Measurements from ENCODE around the gene CHRNA3.
A peak's percentile ranks its signal among the peaks of the same experiment; 100 is the strongest.

Gene CHRNA3

GRCh38 chr15:78597583-78597982 lies 23.2 kb downstream of the CHRNA3 start:
- Histone ChIP-seq H3K36me3 (ENCODE audit: control insufficient read depth in 2 of 2, insufficient read depth in 2 of 2, low read length in 2 of 2) (peaks cover 3 to 12% of the 10 kb centered on the region in 2 donors), H3K27me3 (ENCODE audit: control insufficient read depth in 1 of 2, insufficient read depth in 2 of 2, low read length in 2 of 2) (no peaks in the 10 kb centered on the region), H3K27ac (ENCODE audit: low read length) (no peak overlapping the region), H3K4me3 (ENCODE audit: low read length in 2 of 2) (no peak overlapping the region), H3K4me1 (ENCODE audit: control insufficient read depth, insufficient read depth, low read length) (no peaks in the 10 kb centered on the region), H3K9me3 (ENCODE audit: control insufficient read depth in 2 of 2, low read length in 2 of 2) (no peaks in the 10 kb centered on the region), H3K9ac (ENCODE audit: low read length in 2 of 2) (no peak overlapping the region)

- H3K9me3 ChIP-seq (ENCODE audit: control insufficient read depth in 2 of 2, low read length in 2 of 2) = no peaks in the 10 kb centered on the region
- no peaks in the 10 kb centered on the region for H3K4me1 ChIP-seq (ENCODE audit: control insufficient read depth, insufficient read depth, low read length)
- no peak overlapping the region for H3K9ac ChIP-seq (ENCODE audit: low read length in 2 of 2)
- H3K4me3 ChIP-seq (ENCODE audit: low read length in 2 of 2) = no peak overlapping the region
- no peaks in the 10 kb centered on the region for H3K27me3 ChIP-seq (ENCODE audit: control insufficient read depth in 1 of 2, insufficient read depth in 2 of 2, low read length in 2 of 2)
- no peaks in the 10 kb centered on the region for H3K36me3 ChIP-seq (ENCODE audit: control insufficient read depth in 2 of 2, insufficient read depth in 2 of 2, low read length in 2 of 2)
- no peak overlapping the region for H3K27ac ChIP-seq (ENCODE audit: low read length)
Observed at GRCh38 chr15:78574944-78575343, 45.9 kb downstream of the CHRNA3 start.

GRCh38 chr15:78573416-78573815 lies 47.4 kb downstream of the CHRNA3 start:
- Histone ChIP-seq H3K36me3 (ENCODE audit: control insufficient read depth in 2 of 2, insufficient read depth in 2 of 2, low read length in 2 of 2) (no peaks in the 10 kb centered on the region), H3K27me3 (ENCODE audit: control insufficient read depth in 1 of 2, insufficient read depth in 2 of 2, low read length in 2 of 2) (no peaks in the 10 kb centered on the region), H3K27ac (ENCODE audit: low read length) (no peak overlapping the region), H3K9ac (ENCODE audit: low read length in 2 of 2) (no peak overlapping the region), H3K4me1 (ENCODE audit: control insufficient read depth, insufficient read depth, low read length) (no peaks in the 10 kb centered on the region), H3K4me3 (ENCODE audit: low read length in 2 of 2) (no peak overlapping the region), H3K9me3 (ENCODE audit: control insufficient read depth in 2 of 2, low read length in 2 of 2) (no peaks in the 10 kb centered on the region)

GRCh38 chr15:78571382-78571781 lies 49.4 kb downstream of the CHRNA3 start:
- Histone ChIP-seq H3K4me3 (ENCODE audit: low read length in 2 of 2) (no peak overlapping the region), H3K4me1 (ENCODE audit: control insufficient read depth, insufficient read depth, low read length) (no peaks in the 10 kb centered on the region), H3K36me3 (ENCODE audit: control insufficient read depth in 2 of 2, insufficient read depth in 2 of 2, low read length in 2 of 2) (no peaks in the 10 kb centered on the region), H3K27me3 (ENCODE audit: control insufficient read depth in 1 of 2, insufficient read depth in 2 of 2, low read length in 2 of 2) (no peaks in the 10 kb centered on the region), H3K9ac (ENCODE audit: low read length in 2 of 2) (no peak overlapping the region), H3K27ac (ENCODE audit: low read length) (no peak overlapping the region), H3K9me3 (ENCODE audit: control insufficient read depth in 2 of 2, low read length in 2 of 2) (no peaks in the 10 kb centered on the region)

- no peaks in the 10 kb centered on the region for H3K27me3 ChIP-seq (ENCODE audit: control insufficient read depth in 1 of 2, insufficient read depth in 2 of 2, low read length in 2 of 2)
- H3K4me3 ChIP-seq (ENCODE audit: low read length in 2 of 2) = no peak overlapping the region
- H3K9me3 ChIP-seq (ENCODE audit: control insufficient read depth in 2 of 2, low read length in 2 of 2) = no peaks in the 10 kb centered on the region
- no peak overlapping the region for H3K9ac ChIP-seq (ENCODE audit: low read length in 2 of 2)
- H3K4me1 ChIP-seq (ENCODE audit: control insufficient read depth, insufficient read depth, low read length) = peaks cover 5% of the 10 kb centered on the region
- no peaks in the 10 kb centered on the region for H3K36me3 ChIP-seq (ENCODE audit: control insufficient read depth in 2 of 2, insufficient read depth in 2 of 2, low read length in 2 of 2)
- H3K27ac ChIP-seq (ENCODE audit: low read length) = no peak overlapping the region
Observed at GRCh38 chr15:78570710-78571109, 50.1 kb downstream of the CHRNA3 start.

- Histone ChIP-seq H3K27me3 (ENCODE audit: control insufficient read depth in 1 of 2, insufficient read depth in 2 of 2, low read length in 2 of 2) (no peaks in the 10 kb centered on the region), H3K4me1 (ENCODE audit: control insufficient read depth, insufficient read depth, low read length) (peaks cover 9% of the 10 kb centered on the region), H3K27ac (ENCODE audit: low read length) (no peak overlapping the region), H3K4me3 (ENCODE audit: low read length in 2 of 2) (no peak overlapping the region), H3K9ac (ENCODE audit: low read length in 2 of 2) (no peak overlapping the region), H3K36me3 (ENCODE audit: control insufficient read depth in 2 of 2, insufficient read depth in 2 of 2, low read length in 2 of 2) (no peaks in the 10 kb centered on the region), H3K9me3 (ENCODE audit: control insufficient read depth in 2 of 2, low read length in 2 of 2) (no peaks in the 10 kb centered on the region)
Observed at GRCh38 chr15:78567531-78567930, 53.3 kb downstream of the CHRNA3 start.

- H3K9ac ChIP-seq (ENCODE audit: low read length in 2 of 2) = peak overlapping the region; percentile 51 to 59
- no peaks in the 10 kb centered on the region for H3K36me3 ChIP-seq (ENCODE audit: control insufficient read depth in 2 of 2, insufficient read depth in 2 of 2, low read length in 2 of 2)
- H3K9me3 ChIP-seq (ENCODE audit: control insufficient read depth in 2 of 2, low read length in 2 of 2) = no peaks in the 10 kb centered on the region
- peaks cover 9% of the 10 kb centered on the region for H3K4me1 ChIP-seq (ENCODE audit: control insufficient read depth, insufficient read depth, low read length)
- no peaks in the 10 kb centered on the region for H3K27me3 ChIP-seq (ENCODE audit: control insufficient read depth in 1 of 2, insufficient read depth in 2 of 2, low read length in 2 of 2)
- no peak overlapping the region for H3K27ac ChIP-seq (ENCODE audit: low read length)
- peak overlapping the region; percentile 63 to 77 for H3K4me3 ChIP-seq (ENCODE audit: low read length in 2 of 2)
Observed at GRCh38 chr15:78565951-78566774, 54.6 kb downstream of the CHRNA3 start.

GRCh38 chr15:78565097-78565950 lies 55.5 kb downstream of the CHRNA3 start, which contains the start of gene CHRNA5:
TSS of gene CHRNA5 (plus strand) at chr15:78565520. CDS start at chr15:78565720, 200 bp downstream.
- Histone ChIP-seq H3K36me3 (ENCODE audit: control insufficient read depth in 2 of 2, insufficient read depth in 2 of 2, low read length in 2 of 2) (no peaks in the 10 kb centered on the region), H3K27ac (ENCODE audit: low read length) (no peak within 1 kb of the TSS), H3K4me1 (ENCODE audit: control insufficient read depth, insufficient read depth, low read length) (peaks cover 9% of the 10 kb centered on the region), H3K4me3 (ENCODE audit: low read length in 2 of 2) (peak within 1 kb of the TSS; percentile 63 to 77), H3K9me3 (ENCODE audit: control insufficient read depth in 2 of 2, low read length in 2 of 2) (no peaks in the 10 kb centered on the region), H3K9ac (ENCODE audit: low read length in 2 of 2) (peak within 1 kb of the TSS; percentile 51 to 59), H3K27me3 (ENCODE audit: control insufficient read depth in 1 of 2, insufficient read depth in 2 of 2, low read length in 2 of 2) (no peaks in the 10 kb centered on the region)

- Histone ChIP-seq H3K27ac (ENCODE audit: low read length) (no peak overlapping the region), H3K4me3 (ENCODE audit: low read length in 2 of 2) (peak overlapping the region; percentile 63 to 77), H3K9ac (ENCODE audit: low read length in 2 of 2) (peak overlapping the region in 1 of 2 donors; percentile 17), H3K36me3 (ENCODE audit: control insufficient read depth in 2 of 2, insufficient read depth in 2 of 2, low read length in 2 of 2) (no peaks in the 10 kb centered on the region), H3K27me3 (ENCODE audit: control insufficient read depth in 1 of 2, insufficient read depth in 2 of 2, low read length in 2 of 2) (no peaks in the 10 kb centered on the region), H3K4me1 (ENCODE audit: control insufficient read depth, insufficient read depth, low read length) (peaks cover 9% of the 10 kb centered on the region), H3K9me3 (ENCODE audit: control insufficient read depth in 2 of 2, low read length in 2 of 2) (no peaks in the 10 kb centered on the region)
Observed at GRCh38 chr15:78564743-78565096, 56.1 kb downstream of the CHRNA3 start.

- no peak overlapping the region for H3K9ac ChIP-seq (ENCODE audit: low read length in 2 of 2)
Observed at GRCh38 chr15:78563092-78563491, 57.7 kb downstream of the CHRNA3 start.

More at GRCh38 chr15:78563092-78563491, 57.7 kb downstream of the CHRNA3 start:
- H3K4me3 ChIP-seq (ENCODE audit: low read length in 2 of 2) = no peak overlapping the region
- H3K27ac ChIP-seq (ENCODE audit: low read length) = no peak overlapping the region
- H3K4me1 ChIP-seq (ENCODE audit: control insufficient read depth, insufficient read depth, low read length) = peaks cover 9% of the 10 kb centered on the region
- H3K36me3 ChIP-seq (ENCODE audit: control insufficient read depth in 2 of 2, insufficient read depth in 2 of 2, low read length in 2 of 2) = no peaks in the 10 kb centered on the region
- H3K9me3 ChIP-seq (ENCODE audit: control insufficient read depth in 2 of 2, low read length in 2 of 2) = no peaks in the 10 kb centered on the region
- no peaks in the 10 kb centered on the region for H3K27me3 ChIP-seq (ENCODE audit: control insufficient read depth in 1 of 2, insufficient read depth in 2 of 2, low read length in 2 of 2)
